UCSD-AML1 (cell line): Measurements from ENCODE around the gene CFAP92.
A peak's percentile ranks its signal among the peaks of the same experiment; 100 is the strongest.

Experiments used
- DNase-seq: peaks from one replicate; lab custom pipeline; 2025; ENCODE audit not compliant: unreplicated experiment; lab: John Stamatoyannopoulos, UW

Gene CFAP92

DNA sequence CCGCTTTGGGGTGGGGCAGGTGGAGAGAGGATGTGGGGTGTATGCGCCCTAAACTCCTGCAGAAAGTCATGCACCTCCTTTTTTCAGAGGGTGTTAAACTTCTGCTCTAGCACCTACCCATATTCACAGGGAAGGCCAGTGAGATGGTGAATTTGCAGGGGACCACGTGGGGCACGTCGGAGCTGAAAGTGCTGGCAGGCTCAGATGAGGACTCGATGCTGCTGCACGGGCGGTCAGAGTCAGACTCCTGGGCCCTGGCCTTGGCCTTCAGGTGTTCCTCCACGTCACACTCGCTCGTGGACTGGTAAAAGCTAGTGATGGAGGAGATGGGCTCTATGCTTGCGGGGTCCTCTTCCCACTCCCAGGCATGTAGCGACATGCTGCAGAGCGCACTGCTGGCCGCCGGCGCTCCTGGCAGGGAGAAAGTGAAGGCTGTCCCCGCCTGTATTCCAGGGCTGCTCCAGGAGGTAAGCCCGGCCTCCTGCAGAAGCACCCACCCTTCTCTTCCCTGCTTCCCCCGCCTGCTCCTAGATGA lies 883 bp downstream of the CFAP92 start:
- DNase-seq: no peak

DNA sequence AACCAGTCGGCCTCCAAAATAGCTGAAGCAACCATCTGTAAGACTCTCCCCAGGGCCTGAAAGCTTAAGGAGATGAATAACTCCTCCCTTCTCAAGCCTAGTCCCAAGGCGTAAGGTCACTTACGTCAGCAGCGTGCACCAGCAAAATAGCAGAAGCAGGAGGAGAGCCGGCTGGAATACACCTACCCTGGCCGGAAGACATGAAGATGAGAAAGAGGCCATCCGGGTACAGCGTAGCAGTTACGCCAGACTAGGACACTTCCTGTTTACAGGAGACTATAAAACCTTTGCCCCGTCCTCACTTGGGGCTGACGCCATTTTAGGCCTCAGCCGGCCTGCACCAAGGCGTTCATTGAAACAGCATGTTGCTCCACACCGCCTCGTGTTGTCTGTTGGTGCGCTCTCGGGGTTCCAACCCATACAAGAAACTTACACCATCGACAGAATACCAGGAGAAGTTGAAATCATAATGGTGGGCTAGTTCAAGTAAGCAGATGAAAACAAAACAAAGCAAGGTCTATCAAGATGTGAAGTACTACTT lies 2.5 kb downstream of the CFAP92 start:
- no peak for DNase-seq

DNA sequence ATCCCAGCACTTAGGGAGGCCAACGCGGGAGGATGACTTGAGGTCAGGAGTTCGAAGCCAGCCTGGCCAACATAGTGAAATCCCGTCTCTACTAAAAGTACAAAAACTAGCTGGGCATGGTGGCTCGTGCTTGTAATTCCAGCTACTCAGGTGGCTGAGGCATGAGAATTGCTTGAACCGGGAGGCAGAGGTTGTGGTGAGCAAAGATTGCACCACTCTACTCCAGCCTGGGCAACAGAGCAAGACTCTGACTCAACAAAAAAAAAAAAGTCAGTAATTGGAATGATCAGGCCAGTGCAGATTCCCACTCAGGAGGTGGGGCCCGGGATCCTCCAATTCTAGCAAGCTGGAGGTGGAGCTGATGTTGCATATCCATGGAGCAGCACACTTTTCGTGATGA lies 5.6 kb downstream of the CFAP92 start:
- DNase-seq: no peak

DNA sequence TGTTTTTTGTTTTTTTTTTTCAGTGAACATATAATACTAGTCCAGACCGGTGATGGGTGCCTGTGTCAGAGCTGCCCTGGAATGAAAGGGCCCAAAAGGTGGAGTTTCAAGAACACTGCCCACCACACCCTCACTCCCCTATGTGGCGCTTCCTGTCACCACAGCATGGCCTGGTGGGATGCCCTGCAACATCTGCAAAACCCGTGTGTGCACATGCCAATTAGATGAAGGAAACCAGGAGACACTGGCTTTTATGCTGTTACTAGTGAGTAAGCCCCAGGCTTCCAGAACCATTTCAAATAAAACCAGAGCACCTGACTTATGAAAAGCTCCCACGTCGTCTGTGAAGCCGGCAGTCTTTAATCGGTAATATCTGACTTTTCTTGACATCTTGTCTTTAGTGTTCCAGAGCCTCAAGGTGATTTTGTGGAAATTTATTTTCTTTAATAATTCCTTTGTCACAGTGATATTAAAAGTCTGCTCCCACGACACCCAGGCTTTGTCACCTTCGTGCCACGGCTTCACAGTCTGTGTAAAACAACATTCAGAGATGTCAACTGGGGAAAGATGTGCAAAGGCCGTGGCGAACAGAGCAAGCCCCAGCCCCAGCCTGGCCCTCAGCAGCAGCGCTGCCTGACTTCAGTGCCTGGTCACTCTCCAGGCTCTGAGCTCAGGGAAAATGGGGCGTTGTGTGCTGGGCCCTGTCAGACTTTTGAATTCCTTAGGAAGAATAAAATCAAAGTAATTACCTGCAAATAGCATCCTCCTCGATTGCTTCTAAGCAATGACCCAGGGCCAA lies 6.4 kb downstream of the CFAP92 start:
- no peak for DNase-seq

DNA sequence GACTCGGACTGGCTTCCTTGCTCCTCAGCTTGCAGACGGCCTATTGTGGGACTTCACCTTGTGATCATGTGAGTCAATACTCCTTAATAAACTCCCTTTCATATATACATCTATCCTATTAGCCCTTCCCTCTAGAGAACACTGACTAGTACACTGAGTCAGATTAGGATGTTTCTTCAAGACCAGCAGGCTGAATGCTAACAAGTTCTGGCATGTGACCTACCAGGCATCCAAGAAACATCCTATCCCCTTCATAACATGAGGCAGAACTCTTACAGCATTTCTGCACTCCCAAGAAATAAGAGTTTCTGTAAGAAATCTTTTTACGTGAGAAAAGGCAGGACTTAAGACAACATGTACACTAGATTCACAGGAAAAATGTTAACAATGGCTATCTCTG lies 9.3 kb downstream of the CFAP92 start:
- DNase-seq: no peak

DNA sequence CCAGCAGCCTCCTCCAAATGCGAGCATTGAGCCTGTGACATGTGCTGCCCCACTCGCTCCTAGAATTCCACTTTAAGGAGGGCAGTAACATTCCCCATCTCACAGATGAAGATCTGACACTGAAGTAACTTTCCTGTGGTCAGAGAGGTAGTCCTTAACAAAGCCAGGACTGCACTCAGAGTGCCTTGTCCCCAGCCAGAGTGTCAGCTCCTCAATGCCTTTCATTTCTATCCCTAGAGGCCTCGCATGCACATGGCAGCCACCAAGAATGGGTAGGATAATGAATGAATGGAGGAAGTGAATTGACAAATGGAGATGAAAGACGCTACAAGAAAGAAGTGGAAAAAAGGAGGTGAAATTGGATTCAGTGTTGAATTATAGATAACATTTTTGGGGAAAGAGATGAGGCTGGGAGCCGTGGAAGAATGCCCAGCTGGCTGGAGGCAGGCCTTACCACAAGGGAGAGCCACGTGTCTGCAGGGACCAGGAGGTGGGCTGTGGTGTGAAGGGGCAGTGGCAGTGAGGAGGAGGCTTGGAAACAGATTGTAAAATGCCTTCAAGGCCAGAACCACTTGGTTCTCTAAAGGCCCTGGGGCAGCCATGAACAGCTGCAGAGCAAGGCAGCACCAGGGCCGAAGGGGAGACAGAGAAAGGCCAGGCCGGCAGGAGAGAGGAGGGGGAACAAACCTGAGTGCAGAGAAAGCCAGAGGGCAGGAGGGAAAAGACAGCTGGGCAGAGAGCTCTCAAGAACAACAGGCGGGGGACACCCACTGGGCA lies 10.4 kb downstream of the CFAP92 start:
- no peak for DNase-seq

DNA sequence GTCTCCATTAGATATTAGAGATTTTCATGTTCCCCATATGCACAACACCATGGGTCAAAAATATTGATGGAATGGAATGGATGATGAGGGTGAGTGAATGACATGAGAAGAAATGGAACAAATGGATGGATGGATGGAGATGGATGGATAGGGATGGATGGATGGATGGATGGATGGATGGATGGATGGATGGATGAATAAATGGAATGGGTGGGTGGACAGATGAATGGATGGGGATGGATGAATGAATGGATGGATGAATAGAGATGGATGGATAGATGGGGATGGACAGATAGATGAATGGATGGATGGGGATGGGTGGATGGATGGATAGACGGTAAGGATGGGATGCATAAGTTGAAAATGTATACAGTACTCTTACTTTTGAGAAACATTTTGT lies 18.6 kb downstream of the CFAP92 start:
- DNase-seq: no peak

DNA sequence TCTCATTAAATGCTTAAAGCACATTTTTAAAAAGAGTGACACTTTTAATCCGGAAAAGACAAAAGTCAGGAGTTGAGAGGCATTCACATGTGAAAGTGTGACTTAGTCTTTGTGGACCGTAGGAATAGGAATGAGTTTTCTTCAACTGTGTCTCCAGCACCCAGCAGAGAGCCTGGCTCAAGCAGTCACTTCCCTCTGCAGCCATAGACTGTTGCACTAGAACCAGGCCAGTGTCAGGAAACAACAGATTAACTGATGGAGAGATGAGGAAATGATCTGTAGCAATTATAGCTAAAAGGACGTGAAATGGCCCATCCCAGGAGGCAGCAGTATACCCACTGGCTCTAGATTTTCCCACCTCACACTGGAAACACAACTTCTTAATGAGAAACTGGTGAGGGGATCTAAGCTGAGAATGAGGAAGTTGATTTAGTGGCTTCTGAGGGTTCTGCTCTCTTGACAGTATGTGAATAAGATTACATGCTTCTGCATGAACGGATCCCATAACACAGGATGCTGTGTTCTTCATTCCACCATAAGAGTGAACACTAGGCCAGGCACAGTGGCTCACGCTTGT lies 19.8 kb downstream of the CFAP92 start:
- peak; percentile 48 for DNase-seq

DNA sequence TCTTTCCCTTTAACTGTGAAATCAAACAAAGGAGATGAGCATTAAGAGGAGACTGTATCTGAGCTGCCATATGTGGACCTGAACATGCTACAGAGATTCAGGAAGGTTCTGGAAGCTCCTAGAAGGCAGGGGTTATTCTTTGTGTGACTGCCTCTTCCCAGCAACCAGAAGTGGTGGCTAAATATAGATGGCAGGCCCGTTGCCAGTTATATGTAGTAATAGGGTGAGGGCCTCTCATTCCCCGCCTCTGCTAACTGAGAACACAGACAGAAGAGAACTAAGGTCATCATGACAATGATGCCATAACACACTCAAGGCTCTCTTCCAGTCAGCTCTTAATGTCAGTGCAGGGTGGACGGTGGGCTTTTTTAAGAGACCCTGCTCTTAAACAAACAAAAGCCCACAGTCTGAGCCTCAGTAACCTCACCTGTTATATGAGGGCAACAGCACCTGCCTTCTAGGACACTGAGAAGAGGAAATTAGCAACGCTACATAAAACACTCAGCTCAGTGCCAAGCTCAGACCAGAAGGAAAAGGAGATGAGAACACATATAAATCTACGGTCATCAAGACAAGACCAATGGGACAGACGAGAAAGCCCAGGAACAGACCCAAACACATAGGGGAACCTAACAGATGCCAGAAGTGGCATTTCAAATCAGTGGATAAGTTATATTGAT lies 22.3 kb downstream of the CFAP92 start:
- DNase-seq: no peak

DNA sequence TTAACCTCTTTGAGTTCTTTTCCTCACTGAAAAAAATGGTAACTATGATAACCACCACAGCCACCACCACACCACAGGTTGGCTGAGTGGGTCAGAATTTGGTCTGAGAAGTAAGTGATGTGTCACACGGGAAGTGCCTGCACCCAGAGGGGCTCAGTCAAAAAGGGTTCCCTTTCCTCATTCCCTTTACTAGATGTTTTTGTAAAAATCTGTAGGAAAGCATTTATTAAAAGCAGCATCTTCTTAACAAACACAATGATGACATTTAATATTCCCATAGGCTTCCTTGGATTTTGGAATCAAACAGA lies 23.2 kb downstream of the CFAP92 start:
- no peak for DNase-seq

DNA sequence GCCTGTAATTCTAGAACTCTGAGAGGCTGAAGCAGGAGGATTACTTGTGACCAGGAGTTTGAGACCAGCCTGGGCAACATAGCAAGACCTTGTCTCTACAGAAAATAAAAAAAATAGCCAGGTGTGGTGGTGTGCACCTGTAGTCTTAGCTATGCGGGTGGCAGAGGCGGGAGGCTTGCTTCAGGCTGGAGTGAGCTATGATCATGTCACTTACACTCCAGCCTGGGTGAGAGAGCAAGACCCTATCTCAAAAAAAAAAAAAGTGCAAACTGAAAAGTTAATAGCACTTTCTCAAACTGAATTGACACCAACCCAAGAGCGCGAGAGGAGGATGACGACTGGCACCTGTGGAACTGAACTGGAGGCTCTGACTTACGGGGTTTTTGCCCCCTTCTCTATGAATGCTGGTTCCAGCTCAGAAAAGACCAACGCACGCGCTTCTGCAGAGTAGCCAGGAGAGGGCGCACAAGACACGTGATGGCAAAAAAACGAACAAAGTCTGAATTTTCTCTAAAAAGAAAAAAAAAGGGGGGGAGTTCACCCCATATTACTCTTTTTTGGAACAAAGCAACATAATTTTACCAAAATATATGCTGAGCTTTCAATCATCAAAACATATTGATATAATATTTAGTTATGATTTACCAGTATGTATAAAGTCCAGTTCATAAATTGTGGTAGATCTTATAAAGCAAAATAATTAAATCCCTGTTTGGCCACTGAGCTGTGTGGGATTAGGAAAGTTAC lies 23.7 kb downstream of the CFAP92 start:
- DNase-seq: peak; percentile 51

DNA sequence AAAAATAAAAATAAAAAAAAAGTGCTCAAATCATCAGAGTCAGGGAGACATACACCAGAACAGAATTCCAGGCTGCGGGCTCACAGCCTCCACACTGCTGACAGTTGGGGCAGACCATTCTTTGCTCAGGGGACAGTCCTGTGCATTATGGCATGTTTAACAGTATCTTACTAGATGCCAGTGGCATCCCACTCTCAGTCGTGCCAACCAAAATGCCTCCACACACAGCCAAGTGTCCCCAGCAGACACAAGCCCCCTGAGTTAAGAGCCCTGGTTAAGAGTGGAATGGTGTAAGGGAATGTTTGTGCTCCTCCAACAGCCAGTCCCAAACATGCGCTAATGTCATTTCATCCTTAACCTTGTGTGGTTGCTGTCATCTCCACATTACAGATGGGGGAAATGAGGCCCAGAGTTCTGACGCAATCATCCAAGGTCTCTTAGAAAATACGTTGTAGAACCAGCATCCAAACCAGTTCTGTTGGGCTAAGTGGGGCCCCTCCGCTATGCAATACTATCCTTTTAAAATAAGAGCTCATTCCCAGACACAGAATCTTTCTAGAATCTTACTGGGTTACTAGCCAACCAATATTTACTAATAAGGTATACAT lies 26.0 kb downstream of the CFAP92 start:
- DNase-seq: no peak

DNA sequence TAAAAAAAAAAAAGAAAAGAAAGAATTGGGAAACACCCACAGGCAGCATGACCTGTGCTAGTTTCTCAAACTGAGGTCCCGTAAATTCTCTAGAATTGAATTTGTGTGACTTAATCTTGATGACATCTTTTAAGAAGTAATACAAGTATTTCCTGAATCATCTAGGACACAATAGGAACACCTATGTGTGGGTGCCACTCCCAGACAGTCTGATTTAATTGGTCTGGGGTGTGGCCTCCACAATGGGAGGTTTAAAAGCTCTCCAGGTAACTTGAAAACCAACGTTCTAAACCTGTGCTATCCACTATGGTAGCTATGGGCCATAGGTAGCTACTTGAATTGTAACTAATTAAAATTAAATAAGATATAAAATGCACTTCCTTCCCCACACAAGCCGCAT lies 28.1 kb downstream of the CFAP92 start:
- no peak for DNase-seq

DNA sequence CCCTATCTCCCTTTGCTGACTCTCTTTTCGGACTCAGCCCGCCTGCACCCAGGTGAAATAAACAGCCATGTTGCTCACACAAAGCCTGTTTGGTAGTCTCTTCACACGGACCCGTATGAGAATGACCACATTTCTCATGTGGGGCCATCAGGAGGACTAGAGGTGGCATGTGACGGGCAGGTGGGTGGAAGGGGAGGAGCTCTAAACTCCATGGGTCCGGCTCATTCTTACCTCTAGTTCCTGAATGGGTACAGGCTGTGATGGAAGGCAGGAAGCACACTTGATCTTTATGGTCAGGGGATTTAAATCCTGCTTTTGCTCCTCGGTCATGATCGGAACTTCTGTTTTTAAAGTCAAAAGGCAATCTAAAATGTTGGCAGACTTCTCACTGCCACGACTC lies 28.6 kb downstream of the CFAP92 start:
- DNase-seq: no peak

DNA sequence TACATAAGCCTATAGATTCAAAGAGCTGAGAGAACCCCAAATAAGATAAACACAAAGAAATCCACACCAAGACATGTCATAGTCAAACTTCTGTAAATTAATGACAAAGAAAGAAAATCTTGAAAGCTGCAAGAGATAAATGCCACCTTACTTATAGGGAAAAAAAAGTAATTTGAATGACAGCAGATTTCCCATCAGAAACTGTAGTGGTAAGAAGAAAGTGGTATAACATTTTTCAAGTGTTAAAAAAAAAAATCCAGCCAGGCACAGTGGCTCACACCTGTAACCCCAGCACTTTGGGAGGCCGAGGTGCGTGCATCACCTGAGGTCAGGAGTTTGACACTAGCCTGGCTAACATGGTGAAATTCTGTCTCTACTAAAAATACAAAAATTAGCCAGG lies 37.4 kb downstream of the CFAP92 start:
- no peak for DNase-seq

DNA sequence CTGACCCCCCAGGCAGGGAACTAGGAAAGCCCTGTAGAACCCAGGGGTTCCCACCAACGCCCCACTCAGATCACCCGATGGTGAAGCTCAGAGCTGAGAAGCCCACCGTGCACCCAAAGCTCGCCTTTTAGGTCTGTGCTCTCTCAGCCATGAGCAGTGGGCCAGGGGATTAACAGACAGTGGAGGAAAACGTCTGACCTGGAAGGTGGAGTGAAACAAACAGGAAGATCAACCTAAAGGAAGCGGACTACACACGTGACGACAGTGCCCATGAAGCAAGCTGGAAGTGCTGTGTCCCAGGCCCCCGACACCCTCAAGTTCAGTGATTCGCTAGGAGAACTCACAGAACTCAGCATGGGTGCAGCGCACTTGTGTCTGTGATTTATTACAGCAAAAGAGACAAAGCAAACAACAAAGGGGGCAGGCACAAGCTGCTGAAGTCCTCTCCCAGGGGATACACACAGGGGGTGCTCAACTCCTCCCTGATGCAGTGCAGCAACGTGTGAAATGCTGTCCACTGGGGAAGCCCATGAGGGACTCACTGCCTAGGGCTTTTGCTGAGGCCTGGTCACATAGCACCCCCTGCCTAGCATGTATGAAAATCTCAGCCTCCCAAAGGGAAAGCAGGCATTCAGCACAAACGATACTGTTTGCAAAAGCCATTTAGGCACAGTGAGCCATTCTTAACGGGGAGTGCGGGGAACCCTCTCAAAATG lies 43.5 kb downstream of the CFAP92 start:
- DNase-seq: peak; percentile 29

DNA sequence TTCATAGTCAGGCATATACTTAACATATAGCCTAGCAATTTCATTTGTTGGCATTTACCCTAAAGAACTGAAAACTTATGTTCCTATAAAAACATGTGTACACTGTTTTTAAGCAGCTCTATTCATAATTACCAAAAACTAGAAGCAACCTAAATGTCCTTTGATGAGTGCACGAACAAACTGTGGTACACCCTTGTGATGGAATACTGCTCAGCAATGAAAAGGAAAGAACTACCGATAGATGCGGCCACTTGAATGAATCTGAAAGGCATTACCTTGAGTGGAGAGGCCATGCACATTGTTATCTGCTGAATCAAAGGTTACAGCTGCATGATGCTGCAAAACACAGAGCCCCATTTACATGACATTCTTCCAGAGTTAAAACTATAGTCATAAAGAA lies 44.7 kb downstream of the CFAP92 start:
- no peak for DNase-seq

DNA sequence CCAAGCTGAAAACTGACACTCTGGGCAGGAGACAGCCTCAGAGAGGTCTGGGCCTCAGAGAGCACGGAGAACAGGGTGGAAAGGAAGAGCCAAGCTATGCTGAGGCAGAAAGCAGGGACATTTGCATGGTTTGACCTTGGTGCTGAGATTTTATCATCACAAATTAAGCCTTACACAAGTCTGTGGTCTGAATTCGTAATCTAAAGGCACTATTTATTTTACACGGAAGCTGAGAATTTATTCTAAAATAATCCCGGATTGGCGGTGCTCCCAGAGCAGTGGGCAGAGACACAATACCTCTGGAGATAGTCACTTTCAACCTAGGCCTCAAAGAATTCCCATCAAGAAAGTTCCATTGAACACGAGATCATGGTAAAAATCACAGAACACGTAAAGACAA lies 47.5 kb downstream of the CFAP92 start:
- DNase-seq: no peak

DNA sequence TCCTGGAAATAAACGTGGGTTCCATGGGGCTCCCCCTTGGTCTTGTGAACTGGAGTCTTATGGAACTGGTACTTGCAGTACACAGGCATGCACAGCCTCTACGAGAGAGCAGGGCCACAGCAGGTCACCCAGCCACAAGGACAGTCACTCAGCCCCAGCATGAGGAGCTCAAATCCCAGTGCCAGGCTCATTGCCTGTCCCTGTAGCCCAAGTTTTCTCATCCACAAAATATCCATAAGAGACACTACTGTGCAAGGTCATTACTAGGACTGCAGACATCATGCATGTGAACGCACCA lies 48.0 kb downstream of the CFAP92 start:
- DNase-seq: no peak
